Dedifferentiated amniotic fluid mesenchymal stem cell (primary cell): ENCODE results near the gene SAA2.
"Not testable (repeated sequence)": the region's sequence is repeated elsewhere in the genome, so short reads cannot be mapped to it uniquely, and the experiment has no call there.

Source experiments
- DNase-seq: peaks from one replicate; pipeline ENCODE4 v3.0.0-alpha.2; 2016; ENCODE audit errors: extremely low spot score

The SAA2 gene

DNA sequence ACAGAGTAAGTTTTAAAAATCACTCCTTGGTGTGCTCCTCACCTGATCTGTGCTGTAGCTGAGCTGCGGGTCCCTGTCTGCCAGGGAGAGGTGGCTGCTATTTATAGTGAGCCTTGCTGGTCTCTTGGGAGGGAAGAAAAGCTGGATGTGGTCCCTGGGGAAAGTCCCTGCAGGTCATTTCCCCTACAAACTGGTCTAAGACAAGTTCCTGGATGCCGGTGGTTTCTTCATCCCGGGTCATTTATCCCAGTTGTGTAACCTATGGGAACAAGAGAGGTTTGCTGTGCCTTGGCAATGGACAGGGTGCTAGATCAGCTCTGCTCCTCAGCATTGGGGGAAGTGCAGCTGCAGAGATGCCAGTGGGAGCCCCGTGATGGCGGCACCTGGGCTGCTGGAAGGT lies at the start of gene SAA2:
TSS of gene SAA2 (minus strand) at position 108 of the 400 bp plus-strand sequence. CDS start 657 bp downstream, outside the sequence.
- DNase-seq, result no peak

DNA sequence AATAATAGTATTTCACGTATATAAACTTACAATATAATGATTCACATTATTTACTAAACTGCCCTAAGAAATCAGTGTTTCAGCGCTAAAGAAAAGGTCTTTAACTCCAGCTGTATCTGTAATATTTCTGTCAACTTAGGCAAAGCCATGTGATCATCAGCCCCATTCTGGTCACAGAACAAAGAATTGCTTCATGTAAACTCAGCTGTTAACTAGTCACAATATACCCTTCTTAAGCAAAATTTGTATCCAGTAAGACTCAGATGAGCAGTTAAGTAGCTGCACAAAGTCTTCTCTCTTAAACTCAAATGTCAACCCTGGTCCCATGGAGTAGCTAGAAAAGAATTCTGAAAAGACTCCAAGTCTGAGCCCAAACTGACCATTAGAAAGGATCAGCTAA lies 46.8 kb upstream of the SAA2 start:
- no peak for DNase-seq

DNA sequence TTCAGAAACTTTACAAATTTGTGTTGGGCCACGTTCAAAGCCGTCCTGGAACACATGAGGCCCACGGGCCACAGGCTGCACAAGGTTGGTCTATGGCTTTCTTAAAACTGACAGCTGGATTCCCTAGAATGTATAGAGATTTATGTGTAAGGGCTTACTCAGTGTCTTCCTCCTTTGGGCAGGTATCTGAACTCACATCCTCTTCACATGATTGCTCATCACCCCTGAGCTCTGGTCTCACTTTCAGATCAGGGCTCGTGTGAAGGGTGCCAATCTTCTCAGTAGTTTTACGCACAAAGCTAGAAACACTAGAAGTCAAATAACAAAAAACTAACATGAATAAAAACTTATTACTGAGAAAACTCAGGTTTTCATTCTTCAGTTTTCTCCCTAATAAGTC lies 46.4 kb upstream of the SAA2 start:
- DNase-seq, result no peak

DNA sequence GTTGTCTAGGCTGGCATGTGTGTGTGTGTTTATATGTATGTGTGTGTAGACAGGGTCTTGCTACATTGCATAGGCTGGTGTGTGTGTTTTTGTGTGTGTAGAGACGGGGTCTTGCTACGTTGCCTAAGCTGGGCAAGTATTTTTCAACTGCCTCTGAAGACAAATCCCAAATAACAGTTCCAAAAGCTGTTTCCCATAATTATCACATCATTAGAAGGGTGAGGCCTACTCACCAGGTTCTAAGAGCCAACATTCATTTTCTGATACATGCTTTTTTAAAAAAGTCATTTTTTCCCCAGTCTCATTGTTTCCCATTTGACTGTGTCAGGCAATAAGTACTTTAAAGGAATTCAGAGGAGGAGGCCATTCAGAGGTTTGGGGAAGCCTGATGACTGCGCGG lies 40.4 kb upstream of the SAA2 start:
- no peak for DNase-seq

DNA sequence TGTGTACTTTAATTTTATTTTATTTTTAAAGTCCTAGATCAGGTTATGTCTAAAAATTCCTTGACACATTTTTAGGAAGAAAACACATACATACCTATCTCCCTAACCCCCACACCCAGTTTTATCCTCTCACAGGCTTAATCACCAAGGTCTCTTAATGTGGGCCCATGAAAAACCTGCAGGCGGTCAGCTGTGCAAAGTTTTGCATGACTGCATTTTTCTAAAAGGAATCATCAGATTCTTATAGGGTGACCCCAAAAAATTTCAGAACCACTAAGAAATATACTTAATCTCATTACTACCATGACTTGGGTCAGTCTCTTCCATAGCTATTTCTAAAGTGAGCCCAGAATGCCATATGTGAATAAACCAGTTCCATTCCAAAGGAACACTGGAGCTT lies 37.4 kb upstream of the SAA2 start:
- no peak for DNase-seq

DNA sequence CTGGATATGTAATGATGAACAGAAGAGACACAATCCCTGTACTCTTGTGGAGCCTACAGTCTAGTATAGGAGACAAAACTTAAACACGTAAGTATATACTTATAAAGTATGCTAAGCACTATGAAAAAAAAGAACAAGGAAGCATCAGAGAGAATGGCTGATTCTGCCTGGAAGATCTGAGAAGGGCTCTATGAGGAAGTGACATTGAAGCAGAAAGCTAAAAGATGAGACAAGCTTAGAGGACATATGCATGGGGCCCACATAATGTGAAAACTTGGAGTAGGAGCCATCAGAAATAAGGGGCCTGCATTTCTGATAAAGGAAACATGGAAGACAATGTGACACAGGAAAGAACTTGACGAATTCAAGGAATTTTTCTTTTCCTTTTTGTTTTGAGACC lies 34.2 kb upstream of the SAA2 start:
- no peak for DNase-seq

DNA sequence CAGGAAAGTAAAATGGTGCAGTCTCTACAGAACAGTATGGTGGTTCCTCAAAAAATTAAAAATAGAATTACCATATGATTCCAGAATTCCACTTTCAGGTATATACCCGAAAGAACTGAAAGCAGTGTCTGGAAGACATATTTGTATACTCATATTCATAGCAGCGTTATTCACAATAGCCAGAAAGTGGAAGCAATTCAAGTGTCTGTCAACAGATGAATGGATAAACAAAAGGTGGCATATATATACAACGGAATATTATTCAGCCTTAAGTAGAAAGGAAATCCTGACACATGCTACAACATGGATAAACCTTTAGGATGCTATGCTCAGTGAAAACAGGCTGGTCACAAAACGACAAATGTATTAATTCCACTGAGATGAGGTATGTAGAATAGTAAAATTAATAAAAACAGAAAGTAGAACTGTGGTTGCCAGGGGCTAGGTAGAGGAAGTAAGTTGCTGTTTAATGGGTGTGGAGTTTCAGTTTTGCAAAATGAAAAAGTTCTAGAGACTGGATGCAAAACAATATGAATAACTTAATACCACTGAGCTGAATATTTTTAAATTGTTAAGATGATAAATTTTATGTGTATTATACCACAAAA lies 32.1 kb upstream of the SAA2 start:
- DNase-seq, result no peak

DNA sequence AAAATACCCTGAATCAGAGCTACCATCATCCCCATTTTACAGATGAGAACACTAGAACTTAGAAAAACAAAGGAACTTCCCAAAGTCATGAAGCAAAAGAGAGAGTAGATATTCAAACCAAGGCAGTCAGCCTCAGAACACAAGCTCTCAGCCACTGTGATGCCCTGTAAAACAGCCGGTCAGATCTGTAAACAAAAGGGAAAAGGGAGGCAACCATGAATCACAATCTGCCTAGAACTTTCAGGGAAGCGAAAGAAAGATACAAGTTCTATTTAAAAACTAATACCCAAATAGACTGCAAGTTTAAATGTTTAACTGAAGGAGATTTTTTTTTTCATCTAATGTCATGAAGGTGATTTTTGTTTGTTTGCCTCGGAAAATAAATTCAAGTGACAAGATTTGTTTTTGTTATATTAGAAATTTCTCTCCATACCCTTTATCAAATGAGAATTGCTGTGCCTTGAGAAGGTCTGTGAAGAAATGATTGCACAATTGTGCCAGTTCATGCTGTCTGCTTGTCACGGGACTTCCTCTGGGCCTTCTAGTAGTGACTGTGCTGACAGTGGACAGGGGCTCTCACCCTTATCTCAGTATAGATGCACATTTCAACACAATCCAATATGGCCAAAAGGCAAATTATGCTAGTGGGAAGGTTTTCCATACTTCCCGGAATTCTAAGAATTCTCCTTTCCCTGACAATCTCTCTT lies 29.2 kb upstream of the SAA2 start:
- no peak for DNase-seq

DNA sequence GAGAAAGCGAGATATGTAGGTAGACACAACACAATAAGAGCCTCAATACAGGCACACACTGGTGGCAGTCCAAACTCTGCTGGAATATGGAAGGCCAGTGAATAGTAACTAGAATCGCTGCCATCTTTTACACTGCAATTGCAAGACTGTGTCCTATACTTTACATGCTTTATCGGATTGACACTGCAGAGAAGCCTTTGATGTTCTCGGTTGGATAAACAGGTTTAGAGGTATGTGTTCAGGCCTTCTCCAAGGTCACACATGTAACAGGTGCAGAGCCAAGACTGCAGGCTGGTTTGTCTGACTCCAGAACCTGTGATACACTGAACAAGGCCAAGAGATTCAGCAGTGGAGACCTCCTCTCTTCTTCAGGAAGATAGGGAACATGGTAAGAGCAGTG lies 22.7 kb upstream of the SAA2 start:
- DNase-seq, result no peak

DNA sequence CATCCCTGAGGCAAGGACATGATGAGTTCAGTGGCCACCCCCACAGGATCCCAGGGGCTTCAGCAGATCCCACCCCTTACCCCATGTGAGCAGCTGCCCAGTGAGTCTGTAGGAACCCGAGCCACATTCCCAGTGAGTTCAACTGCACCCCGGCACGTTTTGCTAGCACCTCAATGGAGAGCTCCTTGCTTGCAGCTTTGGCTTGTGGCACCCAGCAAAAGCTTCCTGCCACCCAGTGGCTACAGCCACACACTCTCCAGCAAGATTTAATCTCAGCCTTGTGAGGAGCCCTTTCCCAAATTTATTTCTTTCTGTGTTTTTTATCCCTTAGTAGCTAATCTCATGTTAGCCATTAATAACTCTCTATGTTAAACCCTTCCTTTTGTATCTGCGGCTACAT lies 21.6 kb upstream of the SAA2 start:
- DNase-seq, result no peak

DNA sequence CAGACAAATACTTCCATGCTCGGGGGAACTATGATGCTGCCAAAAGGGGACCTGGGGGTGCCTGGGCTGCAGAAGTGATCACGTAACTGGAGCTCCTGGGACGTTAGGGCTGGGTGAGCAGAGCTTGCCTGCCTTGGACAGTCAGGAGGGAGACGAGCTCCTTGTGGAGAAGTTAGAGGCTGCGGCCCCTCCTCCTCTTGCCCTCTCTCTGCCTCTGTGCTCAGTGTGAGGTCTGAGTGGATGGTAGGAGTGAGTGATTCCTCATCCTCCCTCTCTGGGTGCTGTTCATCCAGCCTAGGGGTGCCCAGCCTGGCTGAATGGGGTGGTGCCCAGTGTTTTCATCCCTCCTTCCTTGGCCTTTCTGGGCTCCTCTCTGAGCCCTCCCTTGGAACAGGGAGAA lies 20.8 kb upstream of the SAA2 start:
- DNase-seq, result not testable (repeated sequence)

DNA sequence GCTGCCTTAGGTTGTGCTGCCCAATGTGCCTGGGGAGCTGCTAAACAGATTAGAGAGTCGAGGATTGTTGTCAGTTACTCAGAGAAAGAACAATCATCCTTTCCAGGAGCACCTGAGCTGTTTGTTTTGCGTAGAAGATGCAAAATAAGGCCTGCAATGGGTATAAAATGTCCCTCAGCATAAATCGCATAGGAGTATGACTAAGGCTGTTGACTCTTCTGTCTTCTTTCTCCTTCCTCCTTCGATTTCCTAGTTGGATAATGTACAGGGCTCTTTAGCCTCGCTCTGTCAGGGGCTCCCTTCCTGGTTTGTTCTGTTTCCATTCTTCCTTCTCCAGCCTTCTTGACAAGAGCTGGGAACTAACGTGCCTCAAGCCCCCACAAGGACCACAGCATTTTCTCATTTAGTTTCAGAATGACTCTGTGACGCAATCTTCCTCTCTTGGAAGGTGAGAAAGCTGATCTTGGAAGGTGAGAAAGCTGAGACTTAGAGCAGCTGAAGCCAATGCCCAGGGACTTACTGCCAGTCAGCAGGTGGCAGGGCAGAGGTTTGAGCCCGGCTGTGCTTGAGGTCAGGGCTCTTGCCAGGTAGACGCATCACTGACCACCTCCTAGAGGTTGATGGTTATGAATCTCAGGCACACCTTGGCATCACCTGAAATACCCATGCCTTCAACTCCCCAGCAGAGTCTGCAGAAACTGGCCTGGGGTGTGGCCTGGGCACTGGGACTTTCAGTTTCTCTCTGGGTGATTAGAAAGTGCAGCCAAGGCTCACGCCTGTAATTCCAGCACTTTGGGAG lies 19.1 kb upstream of the SAA2 start:
- not testable (repeated sequence) for DNase-seq

DNA sequence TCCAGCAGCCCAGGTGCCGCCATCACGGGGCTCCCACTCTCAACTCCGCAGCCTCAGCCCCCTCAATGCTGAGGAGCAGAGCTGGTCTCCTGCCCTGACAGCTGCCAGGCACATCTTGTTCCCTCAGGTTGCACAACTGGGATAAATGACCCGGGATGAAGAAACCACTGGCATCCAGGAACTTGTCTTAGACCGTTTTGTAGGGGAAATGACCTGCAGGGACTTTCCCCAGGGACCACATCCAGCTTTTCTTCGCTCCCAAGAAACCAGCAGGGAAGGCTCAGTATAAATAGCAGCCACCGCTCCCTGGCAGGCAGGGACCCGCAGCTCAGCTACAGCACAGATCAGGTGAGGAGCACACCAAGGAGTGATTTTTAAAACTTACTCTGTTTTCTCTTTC lies 17.5 kb upstream of the SAA2 start, which contains the start of gene SAA1:
TSS of gene SAA1 (plus strand) at position 316 of the 400 bp plus-strand sequence. CDS start 624 bp downstream, outside the sequence.
- no peak for DNase-seq

DNA sequence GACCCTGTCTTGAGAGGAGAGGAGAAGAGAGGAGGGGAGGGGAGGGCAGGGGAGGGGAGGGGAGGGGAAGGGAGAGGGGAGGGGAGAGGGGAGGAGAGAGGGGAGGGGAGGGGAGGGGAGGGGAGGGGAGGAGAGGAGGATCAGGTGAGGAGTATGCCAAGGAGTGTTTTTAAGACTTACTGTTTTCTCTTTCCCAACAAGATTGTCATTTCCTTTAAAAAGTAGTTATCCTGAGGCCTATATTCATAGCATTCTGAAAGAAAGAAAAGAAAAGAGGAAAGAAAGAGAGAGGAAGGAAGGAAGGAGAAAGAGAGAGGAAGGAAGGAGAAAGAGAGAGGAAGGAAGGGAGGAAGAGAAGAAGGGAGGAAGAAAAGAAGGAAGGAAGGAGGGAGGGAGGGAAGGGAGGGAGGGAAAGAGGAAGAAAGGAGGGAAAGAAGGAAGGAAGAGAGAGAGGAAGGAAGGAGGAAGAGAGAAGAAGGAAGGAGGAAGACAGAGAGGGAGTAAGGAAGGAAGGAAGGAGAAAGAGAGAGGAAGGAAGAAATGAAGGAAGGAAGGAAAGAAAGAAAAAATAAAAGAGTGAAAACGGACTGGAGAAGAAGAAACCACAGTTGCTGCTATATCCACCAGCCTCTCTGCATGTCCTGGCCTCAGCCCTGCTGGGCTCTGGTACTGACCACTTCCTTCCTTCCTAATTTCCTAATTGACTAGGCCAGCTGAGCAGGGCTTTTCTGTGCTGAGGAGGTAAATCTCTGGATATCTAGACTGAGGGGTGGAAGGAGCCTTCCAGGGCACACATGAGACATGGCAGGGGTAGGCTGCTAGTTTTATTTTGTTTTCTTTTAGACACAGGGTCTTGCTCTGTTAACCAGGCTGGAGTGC lies 16.4 kb upstream of the SAA2 start:
- no peak for DNase-seq

DNA sequence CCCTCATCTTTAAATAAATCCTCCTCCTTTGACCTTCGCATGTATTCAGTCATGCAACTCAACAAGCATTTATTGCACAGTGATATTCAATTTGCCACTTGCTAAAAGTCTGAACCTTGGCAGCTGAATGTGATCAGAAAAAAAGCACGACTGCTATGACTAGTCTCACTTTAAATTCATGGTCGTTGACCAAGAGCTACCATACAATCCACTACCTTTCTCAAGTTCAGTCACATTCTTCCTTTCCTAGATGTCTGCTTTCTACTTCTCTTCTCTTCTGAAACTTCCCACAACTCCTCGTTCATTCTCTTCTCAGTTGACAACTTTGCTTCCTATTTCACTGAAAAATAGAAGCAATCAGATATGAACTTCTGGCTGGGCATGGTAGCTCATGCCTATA lies 15.6 kb upstream of the SAA2 start:
- no peak for DNase-seq

DNA sequence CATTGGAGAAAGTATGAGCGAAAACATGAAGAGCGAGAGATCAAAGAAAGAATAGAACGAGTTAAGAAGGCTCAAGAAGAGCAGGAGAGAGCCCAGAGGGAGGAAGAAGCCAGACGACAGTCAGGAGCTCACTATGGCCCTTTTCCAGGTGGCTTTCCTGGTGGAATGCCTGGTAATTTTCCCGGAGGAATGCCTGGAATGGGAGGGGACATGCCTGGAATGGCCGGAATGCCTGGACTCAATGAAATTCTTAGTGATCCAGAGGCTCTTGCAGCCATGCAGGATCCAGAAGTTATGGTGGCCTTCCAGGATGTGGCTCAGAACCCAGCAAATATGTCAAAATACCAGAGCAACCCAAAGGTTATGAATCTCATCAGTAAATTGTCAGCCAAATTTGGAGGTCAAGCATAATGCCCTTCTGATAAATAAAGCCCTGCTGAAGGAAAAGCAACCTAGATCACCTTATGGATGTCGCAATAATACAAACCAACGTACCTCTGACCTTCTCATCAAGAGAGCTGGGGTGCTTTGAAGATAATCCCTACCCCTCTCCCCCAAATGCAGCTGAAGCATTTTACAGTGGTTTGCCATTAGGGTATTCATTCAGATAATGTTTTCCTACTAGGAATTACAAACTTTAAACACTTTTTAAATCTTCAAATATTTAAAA lies 14.3 kb upstream of the SAA2 start:
- not testable (repeated sequence) for DNase-seq

DNA sequence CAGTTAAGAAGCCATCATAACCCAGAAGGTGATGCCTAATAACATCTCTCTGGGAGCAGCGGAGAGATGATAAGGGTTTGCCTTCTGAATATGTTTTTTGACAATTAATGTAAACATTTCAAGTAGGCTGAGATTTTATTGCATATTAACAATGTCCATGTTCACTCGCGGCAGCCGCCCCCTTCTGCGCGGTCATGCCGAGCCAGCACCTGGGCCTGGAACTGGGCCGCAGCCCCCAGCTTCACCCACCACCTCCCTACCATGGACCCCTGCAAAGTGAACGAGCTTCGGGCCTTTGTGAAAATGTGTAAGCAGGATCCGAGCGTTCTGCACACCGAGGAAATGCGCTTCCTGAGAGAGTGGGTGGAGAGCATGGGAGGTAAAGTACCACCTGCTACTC lies 13.3 kb upstream of the SAA2 start:
- no peak for DNase-seq

DNA sequence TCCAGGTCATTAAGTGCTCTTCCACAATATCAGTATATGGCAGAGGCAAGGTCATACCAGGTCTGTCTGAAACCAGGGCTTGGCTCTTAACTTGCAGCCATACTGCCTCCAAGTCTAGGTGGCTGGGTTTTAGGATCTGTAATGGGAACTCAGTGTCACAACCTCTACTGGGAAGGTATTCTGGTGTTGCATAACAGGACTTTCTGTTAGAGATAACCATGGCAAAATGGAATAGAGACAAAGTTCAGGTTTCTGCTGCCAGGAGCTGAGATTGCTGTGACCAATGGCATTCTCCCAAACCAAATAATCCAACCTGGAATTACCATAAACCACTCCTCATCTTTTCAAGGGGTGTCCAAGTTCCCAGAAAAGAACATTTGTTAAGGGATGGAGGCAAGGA lies 10.8 kb upstream of the SAA2 start:
- DNase-seq, result no peak

DNA sequence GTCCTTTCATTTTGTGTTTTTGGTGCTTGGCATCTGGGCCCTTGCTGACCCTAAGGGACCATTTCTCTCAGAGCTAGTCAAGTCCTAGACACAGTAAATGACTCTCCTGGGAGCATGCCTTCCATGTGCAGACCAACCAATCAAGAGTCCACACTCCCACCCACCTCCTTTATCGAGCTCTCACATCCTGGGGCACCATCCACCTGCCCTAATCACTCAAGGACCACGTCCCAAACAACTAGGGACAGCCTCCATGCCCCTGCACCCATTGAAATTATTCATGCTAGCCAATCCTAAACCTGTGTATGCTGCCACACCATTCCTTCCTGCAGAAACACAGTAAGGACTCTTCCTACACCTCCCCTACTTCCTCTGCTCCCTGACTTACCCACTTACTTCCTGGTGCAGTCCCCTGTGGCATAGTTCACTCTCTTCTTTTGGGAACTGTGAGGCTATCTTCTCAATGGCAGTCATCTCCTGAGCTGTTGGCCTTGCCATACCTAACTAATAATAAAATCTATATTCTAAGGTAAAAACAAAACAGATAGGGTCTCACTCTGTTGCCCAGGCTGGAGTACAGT lies 6.4 kb upstream of the SAA2 start:
- no peak for DNase-seq

DNA sequence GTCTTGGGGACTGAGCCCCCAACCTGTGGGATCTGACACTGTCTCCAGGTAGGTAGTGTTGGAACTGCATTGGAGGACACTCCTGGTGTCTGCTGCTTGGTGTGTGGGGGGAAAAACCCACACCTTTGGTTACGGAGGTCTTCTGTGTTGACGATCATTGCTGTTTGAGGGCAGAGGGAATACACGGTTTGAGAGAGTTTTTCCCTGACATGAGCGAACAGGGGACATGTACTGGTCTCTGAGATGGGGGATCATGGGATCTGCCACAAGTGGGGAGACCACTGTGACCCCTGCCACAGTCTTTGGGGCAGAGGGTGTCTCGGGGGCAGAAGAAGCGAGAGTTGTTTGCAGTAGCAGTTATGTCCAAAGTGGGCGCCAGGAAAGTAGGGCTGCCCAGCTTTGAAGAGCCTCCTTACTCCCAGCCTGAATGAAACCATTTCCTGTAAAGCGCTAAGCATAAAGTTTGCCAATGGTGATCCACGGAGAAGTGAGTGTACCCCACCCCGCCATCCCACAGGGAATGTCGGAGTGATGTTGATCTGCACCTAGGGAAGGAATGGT lies 5.4 kb upstream of the SAA2 start:
- DNase-seq, result no peak

DNA sequence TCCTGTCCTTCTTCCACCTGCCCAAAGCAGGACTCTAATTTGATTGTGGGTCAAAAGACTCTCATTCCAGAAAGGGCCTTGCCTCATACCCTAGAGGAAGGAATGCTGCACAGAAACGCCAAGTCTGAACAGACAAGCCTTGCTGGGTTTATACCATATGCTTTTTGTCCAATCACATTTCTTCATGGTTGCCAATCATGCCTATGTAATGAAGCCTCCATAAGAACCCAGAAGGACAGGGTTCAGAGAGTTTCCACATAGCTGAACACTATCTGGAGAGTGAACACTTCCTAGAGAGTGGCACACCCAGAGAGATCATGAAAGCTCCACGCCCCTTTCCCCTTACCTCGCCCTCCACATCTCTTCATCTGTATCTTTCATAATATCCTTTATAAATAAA lies 4.8 kb upstream of the SAA2 start:
- DNase-seq, result no peak
